Measurements from ENCODE around the gene C11orf58.

Gene C11orf58

DNA sequence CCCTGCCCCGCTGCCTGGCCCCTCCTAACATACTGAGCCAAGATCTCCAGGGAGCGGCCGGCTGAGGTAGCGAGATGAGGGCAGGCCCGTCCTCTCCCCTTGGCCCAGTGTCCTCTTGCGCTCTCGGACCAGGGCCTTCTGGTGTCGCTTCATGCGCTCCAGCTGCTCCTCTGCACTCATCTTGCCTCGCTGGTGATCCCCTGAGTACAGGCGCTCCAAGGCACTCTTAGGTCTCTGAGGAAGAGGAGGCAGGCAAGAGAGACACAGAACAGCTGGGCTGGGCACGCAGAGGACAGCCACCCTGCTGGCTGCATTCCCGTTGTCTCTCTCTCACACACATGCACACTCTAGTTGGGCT lies 50.6 kb downstream of the C11orf58 start:
- H3K9me3 ChIP-seq (ENCODE audit: insufficient read depth, low read depth, low read length), result no peaks in the 10 kb centered on the region
- no peaks in the 10 kb centered on the region for H3K27me3 ChIP-seq (ENCODE audit: insufficient read depth, low read length)
- H3K27ac ChIP-seq (ENCODE audit: low read length), result no peak overlapping the region
- H3K9ac ChIP-seq (ENCODE audit: low read depth, low read length), result no peak overlapping the region
- no peaks in the 10 kb centered on the region for H3K4me1 ChIP-seq (ENCODE audit: insufficient read depth, low read length)
- peaks cover 15% of the 10 kb centered on the region; the same call in 1 of the 2 replicates for H3K36me3 ChIP-seq (ENCODE audit: insufficient read depth, low read depth, low read length)
- no peak overlapping the region for H3K4me3 ChIP-seq (ENCODE audit: low read length)

DNA sequence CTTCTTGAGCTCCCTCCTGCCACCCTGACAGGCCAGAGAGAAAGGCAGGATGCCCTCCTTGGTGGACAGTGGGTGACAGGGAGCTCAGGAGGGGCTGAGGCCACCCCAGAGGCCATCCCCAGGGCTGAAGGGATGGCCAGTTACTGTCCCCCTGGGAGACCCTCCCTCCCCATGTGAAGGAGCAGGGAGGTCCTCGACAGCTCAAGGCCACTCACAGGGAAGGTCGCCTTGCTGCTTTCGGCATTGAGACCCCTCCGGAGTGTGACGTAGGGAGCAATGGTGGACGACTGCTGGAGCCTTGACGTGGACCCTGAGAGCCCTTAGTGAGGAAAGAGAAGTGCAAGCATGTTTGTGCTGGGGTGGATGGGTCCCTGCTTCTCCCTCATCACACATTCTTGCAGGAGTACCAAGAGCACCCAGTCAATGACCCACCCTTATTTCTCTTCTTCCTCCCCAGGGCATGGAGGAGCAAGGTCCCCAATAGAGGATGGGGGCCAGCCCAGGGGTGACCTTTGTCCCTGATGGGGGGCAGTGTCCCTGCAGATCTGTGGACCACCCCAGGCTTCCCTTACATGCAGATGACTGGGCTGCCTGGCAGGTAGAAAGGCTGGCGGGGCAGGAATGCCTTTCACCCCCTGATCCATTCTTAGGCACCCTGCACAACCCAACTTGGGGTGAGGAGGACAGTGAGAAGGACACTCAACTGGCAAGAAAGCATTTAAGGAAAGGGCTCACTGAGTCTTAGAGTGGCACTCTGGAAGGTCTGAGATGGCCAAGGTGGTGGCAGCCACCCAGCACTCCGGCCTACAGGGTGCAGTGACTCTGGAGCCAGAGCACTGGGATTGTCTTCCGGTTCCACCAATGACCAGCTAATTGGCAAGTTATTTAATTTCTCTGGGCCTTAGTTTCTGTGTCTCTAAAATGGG lies 51.4 kb downstream of the C11orf58 start:
- Histone ChIP-seq H3K9ac (ENCODE audit: low read depth, low read length) (no peak overlapping the region), H3K36me3 (ENCODE audit: insufficient read depth, low read depth, low read length) (peaks cover 15% of the 10 kb centered on the region; the same call in 1 of the 2 replicates), H3K4me3 (ENCODE audit: low read length) (no peak overlapping the region), H3K4me1 (ENCODE audit: insufficient read depth, low read length) (no peaks in the 10 kb centered on the region), H3K27me3 (ENCODE audit: insufficient read depth, low read length) (no peaks in the 10 kb centered on the region), H3K27ac (ENCODE audit: low read length) (no peak overlapping the region), H3K9me3 (ENCODE audit: insufficient read depth, low read depth, low read length) (no peaks in the 10 kb centered on the region)

DNA sequence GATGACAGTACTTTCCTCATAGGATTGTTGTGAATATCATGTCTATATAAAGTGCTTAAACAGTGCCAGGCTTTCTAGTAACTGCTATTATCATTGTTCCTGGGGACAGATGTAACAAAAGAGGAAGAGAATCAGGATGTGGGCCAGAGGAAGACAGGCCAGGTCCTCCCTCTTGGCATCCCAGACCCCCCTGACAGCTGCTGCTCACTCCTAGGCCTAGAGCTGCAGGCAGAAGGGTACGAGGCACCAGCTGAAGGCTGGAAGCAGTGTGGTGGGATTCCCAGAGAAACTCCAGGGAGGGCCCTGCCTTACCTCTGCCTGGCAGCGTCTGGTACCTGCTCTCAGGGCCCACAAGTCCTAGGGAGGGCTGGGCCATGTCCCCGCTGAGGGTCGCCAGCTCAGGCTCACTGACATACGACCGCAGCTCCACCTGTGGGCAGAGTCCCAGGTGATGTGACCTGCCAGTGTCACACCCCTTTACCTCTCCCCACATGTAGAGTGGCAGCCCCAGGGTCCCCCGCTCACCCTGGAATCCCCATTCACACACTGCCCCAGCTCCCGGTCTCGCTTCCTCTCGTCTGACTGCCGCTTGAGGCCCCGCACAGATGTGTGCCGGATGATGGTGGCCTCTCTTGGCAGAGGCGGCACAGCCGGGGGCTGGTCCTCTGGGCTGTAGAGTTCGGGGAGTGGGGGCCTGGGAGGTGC lies 52.2 kb downstream of the C11orf58 start:
- peaks cover 15% of the 10 kb centered on the region; the same call in 1 of the 2 replicates for H3K36me3 ChIP-seq (ENCODE audit: insufficient read depth, low read depth, low read length)
- no peaks in the 10 kb centered on the region for H3K27me3 ChIP-seq (ENCODE audit: insufficient read depth, low read length)
- H3K4me1 ChIP-seq (ENCODE audit: insufficient read depth, low read length), result no peaks in the 10 kb centered on the region
- no peak overlapping the region for H3K27ac ChIP-seq (ENCODE audit: low read length)
- H3K4me3 ChIP-seq (ENCODE audit: low read length), result no peak overlapping the region
- no peaks in the 10 kb centered on the region for H3K9me3 ChIP-seq (ENCODE audit: insufficient read depth, low read depth, low read length)
- no peak overlapping the region for H3K9ac ChIP-seq (ENCODE audit: low read depth, low read length)

DNA sequence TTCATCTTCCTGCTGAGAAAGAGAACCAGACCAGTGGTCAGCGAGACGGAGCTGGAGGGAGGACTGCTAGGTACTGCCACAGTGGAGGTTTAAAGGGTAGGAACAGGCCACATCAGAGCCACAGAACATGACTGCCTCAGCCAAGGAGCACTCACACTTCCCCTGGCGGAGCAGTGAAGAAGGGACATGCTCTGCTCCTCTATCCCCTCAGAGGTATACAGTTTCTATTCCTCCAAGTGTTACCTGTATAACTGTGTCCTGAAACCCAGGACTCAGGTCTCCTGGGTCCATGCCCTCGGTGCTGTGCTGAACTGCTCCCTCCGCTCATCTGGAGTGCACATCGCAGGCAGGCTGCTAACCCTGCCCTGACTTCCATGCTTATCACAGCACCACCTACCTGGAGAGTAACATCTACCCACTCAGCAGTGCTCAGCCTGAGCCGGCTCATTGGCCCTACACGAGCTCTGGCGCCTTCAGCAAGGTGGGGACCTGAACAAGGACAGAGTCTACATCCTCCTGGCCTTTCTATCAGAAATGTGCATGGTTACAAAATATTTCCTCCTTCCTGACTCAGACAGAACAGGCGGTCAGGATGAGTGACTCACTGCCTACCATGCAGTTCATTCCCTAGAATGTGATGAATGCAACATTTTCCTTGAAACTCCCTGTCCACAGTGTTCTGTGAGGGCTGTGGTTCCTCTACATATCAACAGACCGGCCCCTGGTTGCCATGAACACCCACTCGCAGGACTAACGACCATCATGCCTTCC lies 52.9 kb downstream of the C11orf58 start:
- Histone ChIP-seq H3K9ac (ENCODE audit: low read depth, low read length) (no peak overlapping the region), H3K27ac (ENCODE audit: low read length) (no peak overlapping the region), H3K36me3 (ENCODE audit: insufficient read depth, low read depth, low read length) (peaks cover 15% of the 10 kb centered on the region; the same call in 1 of the 2 replicates), H3K4me1 (ENCODE audit: insufficient read depth, low read length) (no peaks in the 10 kb centered on the region), H3K27me3 (ENCODE audit: insufficient read depth, low read length) (no peaks in the 10 kb centered on the region), H3K9me3 (ENCODE audit: insufficient read depth, low read depth, low read length) (no peaks in the 10 kb centered on the region), H3K4me3 (ENCODE audit: low read length) (no peak overlapping the region)

DNA sequence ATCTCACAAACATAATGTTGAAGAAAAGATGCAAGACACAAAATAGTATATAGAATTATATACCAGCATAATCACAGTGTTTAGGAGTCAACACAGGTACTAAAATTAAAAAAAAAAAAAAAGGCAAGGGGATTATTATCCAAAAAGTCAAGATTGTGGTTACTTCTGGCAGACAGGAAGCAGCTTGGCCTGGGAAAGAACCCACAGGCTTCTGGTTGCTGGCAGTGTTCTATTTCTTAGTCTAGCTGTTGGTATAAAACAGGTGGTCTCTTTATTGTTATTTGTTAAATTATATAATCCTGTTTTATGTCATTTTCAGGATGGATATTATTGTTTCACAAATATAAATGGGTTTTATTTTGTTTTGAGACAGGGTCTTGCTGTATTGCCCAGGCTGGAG lies 54.0 kb downstream of the C11orf58 start:
- H3K36me3 ChIP-seq (ENCODE audit: insufficient read depth, low read depth, low read length), result peaks cover 15% of the 10 kb centered on the region; the same call in 1 of the 2 replicates
- no peaks in the 10 kb centered on the region for H3K27me3 ChIP-seq (ENCODE audit: insufficient read depth, low read length)
- H3K4me3 ChIP-seq (ENCODE audit: low read length), result no peak overlapping the region
- H3K27ac ChIP-seq (ENCODE audit: low read length), result no peak overlapping the region
- H3K9ac ChIP-seq (ENCODE audit: low read depth, low read length), result no peak overlapping the region
- no peaks in the 10 kb centered on the region for H3K9me3 ChIP-seq (ENCODE audit: insufficient read depth, low read depth, low read length)
- H3K4me1 ChIP-seq (ENCODE audit: insufficient read depth, low read length), result no peaks in the 10 kb centered on the region

DNA sequence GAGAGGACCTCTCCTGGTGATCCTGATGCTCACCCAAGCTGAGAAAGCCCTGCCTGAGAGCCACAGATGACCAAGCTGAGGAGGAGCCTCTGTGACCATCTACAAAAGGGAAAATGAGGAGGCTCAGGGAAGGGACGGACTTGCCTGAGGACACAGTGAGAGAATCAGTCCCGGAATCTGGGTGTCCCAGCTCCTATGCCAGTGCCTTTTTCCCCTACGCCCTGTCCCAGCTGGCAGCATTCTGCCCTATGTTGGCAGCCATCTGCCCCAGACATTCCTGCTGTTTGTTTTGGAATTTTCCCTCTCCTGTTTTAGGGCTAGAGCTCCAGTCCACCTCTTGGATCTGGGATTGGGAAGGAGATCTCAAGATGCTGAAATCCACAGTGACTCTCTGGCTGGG lies 54.6 kb downstream of the C11orf58 start:
- H3K36me3 ChIP-seq (ENCODE audit: insufficient read depth, low read depth, low read length), result peaks cover 15% of the 10 kb centered on the region; the same call in 1 of the 2 replicates
- no peak overlapping the region for H3K9ac ChIP-seq (ENCODE audit: low read depth, low read length)
- no peak overlapping the region for H3K27ac ChIP-seq (ENCODE audit: low read length)
- no peaks in the 10 kb centered on the region for H3K4me1 ChIP-seq (ENCODE audit: insufficient read depth, low read length)
- no peaks in the 10 kb centered on the region for H3K27me3 ChIP-seq (ENCODE audit: insufficient read depth, low read length)
- H3K9me3 ChIP-seq (ENCODE audit: insufficient read depth, low read depth, low read length), result no peaks in the 10 kb centered on the region
- H3K4me3 ChIP-seq (ENCODE audit: low read length), result no peak overlapping the region

DNA sequence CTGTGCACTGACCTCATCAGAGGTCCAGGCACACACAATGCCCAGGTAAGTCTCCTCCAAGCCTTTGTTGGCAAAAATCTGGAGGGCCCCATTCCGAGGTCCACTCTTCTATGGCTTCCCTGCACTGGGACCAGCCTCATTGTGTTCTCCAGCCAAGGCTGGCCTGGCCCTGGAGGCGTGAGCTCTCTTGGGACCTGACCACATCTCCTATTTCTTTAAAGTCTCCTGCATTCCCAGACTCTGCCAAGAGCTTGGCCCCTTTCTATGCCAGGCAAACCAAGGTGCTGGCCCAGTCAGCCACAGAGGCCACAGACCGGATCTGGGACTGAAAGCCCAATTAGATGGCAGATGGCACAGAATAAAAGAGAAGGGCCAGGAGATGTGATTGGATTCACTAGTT lies 55.1 kb downstream of the C11orf58 start:
- no peaks in the 10 kb centered on the region for H3K27me3 ChIP-seq (ENCODE audit: insufficient read depth, low read length)
- H3K4me3 ChIP-seq (ENCODE audit: low read length), result no peak overlapping the region
- no peaks in the 10 kb centered on the region for H3K9me3 ChIP-seq (ENCODE audit: insufficient read depth, low read depth, low read length)
- peaks cover 15% of the 10 kb centered on the region; the same call in 1 of the 2 replicates for H3K36me3 ChIP-seq (ENCODE audit: insufficient read depth, low read depth, low read length)
- H3K27ac ChIP-seq (ENCODE audit: low read length), result no peak overlapping the region
- H3K4me1 ChIP-seq (ENCODE audit: insufficient read depth, low read length), result no peaks in the 10 kb centered on the region
- H3K9ac ChIP-seq (ENCODE audit: low read depth, low read length), result no peak overlapping the region

DNA sequence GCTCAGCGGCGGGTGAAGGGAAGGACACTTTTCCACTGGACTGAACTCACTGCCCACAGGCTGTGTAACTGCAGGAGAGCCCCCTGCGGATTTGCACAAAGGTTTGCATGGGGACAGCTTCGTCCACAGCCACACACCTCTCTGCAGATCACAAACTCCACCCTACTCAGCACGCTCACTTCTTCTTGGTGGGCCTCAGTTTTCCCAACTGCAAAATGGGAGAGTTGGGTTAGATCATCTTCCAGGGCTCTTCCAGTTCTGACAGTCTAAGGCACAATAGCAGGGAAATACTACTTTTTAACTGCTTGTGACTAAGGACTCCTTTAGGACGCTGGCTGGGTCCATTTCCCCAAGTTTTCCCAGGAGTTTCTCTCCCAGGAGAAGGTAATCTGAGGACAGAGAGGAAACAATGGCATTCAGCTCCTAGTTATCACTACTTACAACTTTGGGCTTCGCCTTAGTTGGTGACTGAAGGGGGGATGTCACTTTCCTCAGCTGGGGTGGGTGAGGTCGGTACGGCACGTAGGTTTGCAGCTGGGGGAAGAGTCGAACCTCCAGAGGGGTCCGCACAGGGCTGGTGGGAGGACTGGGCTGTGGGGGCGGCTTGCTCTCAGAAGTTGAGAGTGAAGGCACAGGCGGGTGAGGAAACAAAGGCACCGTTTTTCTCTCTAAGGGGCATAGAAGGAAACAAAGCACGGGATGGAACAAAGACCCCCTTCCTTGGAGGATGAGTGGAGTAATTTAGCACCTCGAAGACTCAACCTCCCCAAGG lies 55.8 kb downstream of the C11orf58 start:
- no peak overlapping the region for H3K4me3 ChIP-seq (ENCODE audit: low read length)
- no peaks in the 10 kb centered on the region for H3K4me1 ChIP-seq (ENCODE audit: insufficient read depth, low read length)
- no peaks in the 10 kb centered on the region for H3K9me3 ChIP-seq (ENCODE audit: insufficient read depth, low read depth, low read length)
- H3K36me3 ChIP-seq (ENCODE audit: insufficient read depth, low read depth, low read length), result peaks cover 15% of the 10 kb centered on the region; the same call in 1 of the 2 replicates
- H3K27me3 ChIP-seq (ENCODE audit: insufficient read depth, low read length), result no peaks in the 10 kb centered on the region
- no peak overlapping the region for H3K27ac ChIP-seq (ENCODE audit: low read length)
- no peak overlapping the region for H3K9ac ChIP-seq (ENCODE audit: low read depth, low read length)

DNA sequence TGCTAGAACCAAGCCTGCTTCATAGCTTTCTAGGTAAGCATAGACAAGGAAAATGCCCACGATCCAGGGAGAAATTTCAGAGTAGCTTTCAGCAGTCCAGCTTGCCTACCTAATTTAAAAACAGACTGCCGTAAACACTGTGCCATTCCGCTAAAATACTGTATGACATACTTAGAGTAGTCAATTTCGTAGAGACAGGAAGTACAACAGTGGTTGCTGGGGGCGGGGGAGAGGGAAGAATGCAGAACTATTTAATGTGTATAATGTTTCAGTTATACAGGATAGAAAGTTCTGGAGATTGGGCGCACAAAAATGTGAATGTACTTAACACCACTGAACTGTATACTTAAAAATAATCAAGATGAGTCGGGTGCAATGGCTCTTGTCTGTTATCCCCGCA lies 56.7 kb downstream of the C11orf58 start:
- peaks cover 14% of the 10 kb centered on the region; the same call in 1 of the 2 replicates for H3K36me3 ChIP-seq (ENCODE audit: insufficient read depth, low read depth, low read length)
- H3K27me3 ChIP-seq (ENCODE audit: insufficient read depth, low read length), result no peaks in the 10 kb centered on the region
- no peak overlapping the region for H3K27ac ChIP-seq (ENCODE audit: low read length)
- H3K9me3 ChIP-seq (ENCODE audit: insufficient read depth, low read depth, low read length), result no peaks in the 10 kb centered on the region
- H3K4me3 ChIP-seq (ENCODE audit: low read length), result no peak overlapping the region
- no peak overlapping the region for H3K9ac ChIP-seq (ENCODE audit: low read depth, low read length)
- no peaks in the 10 kb centered on the region for H3K4me1 ChIP-seq (ENCODE audit: insufficient read depth, low read length)

DNA sequence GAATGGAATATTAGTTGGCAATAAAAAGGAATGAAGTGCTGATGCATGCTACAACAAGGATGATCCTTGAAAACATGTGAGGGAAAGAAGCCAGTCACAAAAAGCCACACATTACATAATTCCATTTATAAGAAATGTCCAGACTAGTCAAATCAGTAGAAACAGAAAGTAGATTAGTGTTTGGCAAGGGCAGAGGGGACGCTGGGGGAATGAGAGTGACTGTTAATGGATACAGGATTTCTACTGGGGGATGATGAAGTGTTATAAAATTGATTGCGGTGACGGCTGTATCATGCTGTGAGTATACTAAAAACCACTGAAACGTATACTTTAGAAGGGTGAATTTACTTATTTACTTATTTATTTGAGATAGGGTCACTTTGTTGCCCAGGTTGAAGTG lies 57.9 kb downstream of the C11orf58 start:
- H3K9me3 ChIP-seq (ENCODE audit: insufficient read depth, low read depth, low read length), result no peaks in the 10 kb centered on the region
- no peak overlapping the region for H3K27ac ChIP-seq (ENCODE audit: low read length)
- H3K27me3 ChIP-seq (ENCODE audit: insufficient read depth, low read length), result no peaks in the 10 kb centered on the region
- H3K4me1 ChIP-seq (ENCODE audit: insufficient read depth, low read length), result no peaks in the 10 kb centered on the region
- peaks cover 10% of the 10 kb centered on the region; the same call in 1 of the 2 replicates for H3K36me3 ChIP-seq (ENCODE audit: insufficient read depth, low read depth, low read length)
- no peak overlapping the region for H3K9ac ChIP-seq (ENCODE audit: low read depth, low read length)
- H3K4me3 ChIP-seq (ENCODE audit: low read length), result no peak overlapping the region

DNA sequence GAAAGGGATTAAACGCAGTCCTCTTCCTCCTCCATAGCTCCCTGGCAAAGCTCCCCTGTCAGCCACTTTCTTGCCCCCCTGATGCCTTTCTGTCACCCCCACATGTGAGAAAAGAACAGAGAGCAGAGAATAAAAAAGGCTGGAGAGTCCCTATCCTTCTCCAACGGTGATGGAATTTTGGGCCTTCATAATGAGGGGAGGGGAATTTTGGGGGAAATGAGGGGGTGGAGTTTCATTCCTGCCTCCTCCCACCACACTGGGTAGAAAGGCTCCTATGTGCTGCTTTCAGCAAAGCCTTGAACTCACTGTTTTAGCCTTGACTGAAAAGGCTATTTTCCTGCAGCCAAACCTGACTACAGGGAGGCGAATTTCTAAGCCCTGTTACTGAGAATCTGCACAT lies 59.3 kb downstream of the C11orf58 start:
- Histone ChIP-seq H3K36me3 (ENCODE audit: insufficient read depth, low read depth, low read length) (peaks cover 9% of the 10 kb centered on the region; the same call in 1 of the 2 replicates), H3K9ac (ENCODE audit: low read depth, low read length) (no peak overlapping the region), H3K9me3 (ENCODE audit: insufficient read depth, low read depth, low read length) (no peaks in the 10 kb centered on the region), H3K27me3 (ENCODE audit: insufficient read depth, low read length) (no peaks in the 10 kb centered on the region), H3K4me1 (ENCODE audit: insufficient read depth, low read length) (no peaks in the 10 kb centered on the region), H3K27ac (ENCODE audit: low read length) (no peak overlapping the region), H3K4me3 (ENCODE audit: low read length) (no peak overlapping the region)

All from iPS-20b (cell line).